HEK293T (cell line): ENCODE measurements around the gene TTC12.

ENCODE experiments used
- ARNT ChIP-seq: fragments of 450-650 bp; IDR thresholded peaks from 2 replicates; pipeline ENCODE4 v1.6.1; 2017; ENCODE audit warnings: mild to moderate bottlenecking
- BHLHE40 ChIP-seq: fragments of 450-650 bp; IDR thresholded peaks from 2 replicates; pipeline ENCODE4 v1.6.1; 2016; ENCODE audit warnings: mild to moderate bottlenecking, moderate library complexity, borderline replicate concordance
- CTBP1 ChIP-seq: fragments of 450-650 bp; IDR thresholded peaks from 2 replicates; pipeline ENCODE4 v1.6.1; 2016; ENCODE audit warnings: borderline replicate concordance
- FOXK2 ChIP-seq: fragments of 450-650 bp; IDR thresholded peaks from 2 replicates; pipeline ENCODE4 v1.6.1; 2016; ENCODE audit warnings: mild to moderate bottlenecking
- FOXM1 ChIP-seq: fragments of 450-650 bp; IDR thresholded peaks from 2 replicates; pipeline ENCODE4 v1.6.1; 2017; ENCODE audit warnings: mild to moderate bottlenecking, borderline replicate concordance
- HDGF ChIP-seq: fragments of 450-650 bp; IDR thresholded peaks from 2 replicates; pipeline ENCODE4 v1.6.1; 2017; ENCODE audit warnings: antibody characterized with exemption, borderline replicate concordance
- SP1 ChIP-seq: fragments of 450-650 bp; IDR thresholded peaks from 2 replicates; pipeline ENCODE4 v1.6.1; 2017
- TARDBP ChIP-seq: fragments of 450-650 bp; IDR thresholded peaks from 2 replicates; pipeline ENCODE4 v1.6.1; 2016

- TF ChIP-seq BHLHE40, result no peak
- no peak for TF ChIP-seq SP1
- TF ChIP-seq FOXK2, result no peak
- no peak for TF ChIP-seq TARDBP
- no peak for TF ChIP-seq FOXM1
- TF ChIP-seq ARNT, result no peak
- no peak for TF ChIP-seq CTBP1
- TF ChIP-seq HDGF, result no peak
Observed at GRCh38 chr11:113394919-113395318, 80.5 kb downstream of the TTC12 start.
